Midbrain (tissue), 1 donor: ENCODE data around the gene TMEM204.

ENCODE experiments used
- DNase-seq: peaks from one replicate; lab custom pipeline; 2025; lab: John Stamatoyannopoulos, UW

The TMEM204 gene

DNA sequence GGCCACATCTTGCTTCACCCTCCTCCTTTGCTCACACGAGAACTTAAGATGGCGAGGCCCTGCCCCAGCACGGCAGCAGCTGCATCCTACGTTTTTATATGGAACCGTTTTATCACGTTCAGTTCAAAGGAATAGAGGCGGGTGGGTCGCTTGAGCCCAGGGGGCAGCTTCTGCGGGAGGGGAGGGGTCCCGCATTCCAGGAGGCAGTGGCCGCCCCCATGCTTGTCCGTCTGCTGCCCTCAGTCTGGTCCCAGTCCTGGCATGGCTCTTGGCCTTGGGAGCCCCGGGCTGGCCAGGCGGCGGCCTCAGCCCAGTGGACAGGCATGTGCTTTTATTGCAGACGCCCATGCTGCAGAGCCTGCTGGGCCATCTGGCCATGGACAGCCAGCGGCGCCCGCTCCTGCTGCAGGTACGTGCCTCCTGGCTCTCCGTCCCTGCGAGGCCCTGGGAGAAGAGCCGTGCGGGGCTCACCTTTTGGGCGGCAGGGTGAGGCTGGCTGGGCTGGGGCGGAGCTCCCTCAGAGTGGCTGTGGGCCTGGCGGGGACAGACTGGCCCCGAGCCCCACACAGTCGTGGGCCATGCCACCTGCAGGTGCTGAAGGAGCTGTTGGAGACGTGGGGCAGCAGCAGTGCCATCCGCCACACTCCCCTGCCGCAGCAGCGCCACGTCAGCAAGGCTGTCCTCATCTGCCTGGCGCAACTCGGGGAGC, 33.6 kb upstream of the TMEM204 start:
- DNase-seq = no peak

DNA sequence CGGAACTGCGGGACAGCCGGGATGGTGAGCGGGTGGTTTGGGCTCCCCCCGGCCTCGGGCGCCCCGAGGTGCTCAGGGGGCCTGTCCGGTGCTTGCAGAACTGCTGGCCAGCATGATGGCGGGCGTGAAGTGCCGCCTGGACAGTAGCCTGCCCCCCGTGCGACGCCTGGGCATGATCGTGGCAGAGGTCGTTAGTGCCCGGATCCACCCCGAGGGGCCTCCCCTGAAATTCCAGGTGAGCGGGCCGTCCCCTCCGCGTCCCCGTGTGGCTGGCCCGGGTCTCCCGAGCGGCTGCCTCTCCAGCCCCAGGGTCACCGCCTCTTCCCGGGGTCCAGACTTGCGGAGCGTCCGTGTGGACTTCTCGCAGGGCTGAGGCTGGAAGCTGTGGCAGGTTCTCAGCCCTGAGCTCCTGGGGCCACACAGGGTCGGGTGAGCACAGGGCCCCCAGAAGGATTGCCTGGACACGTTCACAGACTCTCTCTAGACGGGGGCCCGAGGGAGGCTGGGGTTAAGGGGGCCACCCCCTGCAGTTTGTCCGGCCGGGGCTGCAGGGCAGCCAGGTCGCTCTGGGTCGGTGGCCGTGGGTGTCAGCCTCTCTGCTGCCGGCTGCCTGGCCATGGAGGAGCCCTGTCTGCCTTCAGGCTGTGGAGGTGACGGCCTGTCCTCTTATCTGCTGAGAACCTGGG, 32.9 kb upstream of the TMEM204 start:
- no peak for DNase-seq

DNA sequence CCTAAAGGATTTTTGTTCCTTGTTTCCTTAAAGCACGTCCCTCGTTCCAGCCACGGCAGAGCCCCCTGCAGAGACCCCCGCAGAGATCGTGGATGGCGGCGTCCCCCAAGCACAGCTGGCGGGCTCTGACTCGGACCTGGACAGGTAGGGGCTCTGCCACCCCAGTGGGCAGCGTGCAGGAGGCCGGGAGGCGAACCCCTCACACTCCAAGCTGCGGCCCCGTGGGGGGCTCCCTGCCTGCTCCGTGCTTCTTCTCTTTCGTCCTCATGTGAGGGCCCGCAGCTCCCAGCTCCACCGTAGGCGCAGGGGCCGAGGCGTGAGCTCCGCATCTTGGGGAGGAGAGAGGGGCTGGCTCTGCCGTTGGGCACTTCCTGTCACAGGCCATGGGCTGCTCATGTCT, 31.8 kb upstream of the TMEM204 start:
- DNase-seq = no peak

DNA sequence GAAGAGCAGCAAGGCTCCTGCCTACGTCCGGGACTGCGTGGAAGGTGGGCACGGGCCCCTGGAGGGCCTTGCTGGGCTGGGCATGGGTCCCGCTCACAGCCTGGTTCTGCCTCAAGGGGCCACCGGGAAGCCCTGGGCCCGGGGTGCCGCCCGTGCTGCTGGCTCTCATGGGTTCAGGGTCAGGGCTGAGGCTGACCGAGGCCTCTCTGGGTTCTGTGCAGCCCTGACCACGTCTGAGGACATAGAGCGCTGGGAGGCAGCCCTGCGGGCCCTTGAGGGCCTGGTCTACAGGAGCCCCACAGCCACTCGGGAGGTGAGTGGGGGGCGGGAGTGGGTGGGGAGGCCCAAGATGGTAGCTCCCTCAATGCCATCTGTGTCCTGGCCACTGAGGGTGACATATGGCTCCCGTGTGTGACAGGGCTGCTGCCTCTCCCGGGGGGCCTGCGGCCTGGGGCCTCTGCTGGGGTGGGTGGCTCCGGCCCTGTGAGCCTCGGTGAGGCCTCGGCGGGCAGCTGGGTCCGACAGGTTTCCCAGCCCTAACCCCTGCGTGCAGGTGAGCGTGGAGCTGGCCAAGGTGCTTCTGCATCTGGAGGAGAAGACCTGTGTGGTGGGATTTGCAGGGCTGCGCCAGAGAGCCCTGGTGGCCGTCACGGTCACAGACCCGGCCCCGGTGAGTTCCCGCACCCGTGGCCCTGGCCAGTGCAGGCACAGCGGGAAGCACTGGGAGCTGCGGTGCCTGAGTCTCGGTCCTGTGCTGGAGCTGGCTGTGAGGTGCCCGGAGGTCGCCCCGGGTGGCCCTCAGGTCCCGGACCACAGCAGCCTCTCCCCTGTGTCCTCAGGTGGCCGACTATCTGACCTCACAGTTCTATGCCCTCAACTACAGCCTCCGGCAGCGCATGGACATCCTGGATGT, 31.1 kb upstream of the TMEM204 start:
- no peak for DNase-seq

DNA sequence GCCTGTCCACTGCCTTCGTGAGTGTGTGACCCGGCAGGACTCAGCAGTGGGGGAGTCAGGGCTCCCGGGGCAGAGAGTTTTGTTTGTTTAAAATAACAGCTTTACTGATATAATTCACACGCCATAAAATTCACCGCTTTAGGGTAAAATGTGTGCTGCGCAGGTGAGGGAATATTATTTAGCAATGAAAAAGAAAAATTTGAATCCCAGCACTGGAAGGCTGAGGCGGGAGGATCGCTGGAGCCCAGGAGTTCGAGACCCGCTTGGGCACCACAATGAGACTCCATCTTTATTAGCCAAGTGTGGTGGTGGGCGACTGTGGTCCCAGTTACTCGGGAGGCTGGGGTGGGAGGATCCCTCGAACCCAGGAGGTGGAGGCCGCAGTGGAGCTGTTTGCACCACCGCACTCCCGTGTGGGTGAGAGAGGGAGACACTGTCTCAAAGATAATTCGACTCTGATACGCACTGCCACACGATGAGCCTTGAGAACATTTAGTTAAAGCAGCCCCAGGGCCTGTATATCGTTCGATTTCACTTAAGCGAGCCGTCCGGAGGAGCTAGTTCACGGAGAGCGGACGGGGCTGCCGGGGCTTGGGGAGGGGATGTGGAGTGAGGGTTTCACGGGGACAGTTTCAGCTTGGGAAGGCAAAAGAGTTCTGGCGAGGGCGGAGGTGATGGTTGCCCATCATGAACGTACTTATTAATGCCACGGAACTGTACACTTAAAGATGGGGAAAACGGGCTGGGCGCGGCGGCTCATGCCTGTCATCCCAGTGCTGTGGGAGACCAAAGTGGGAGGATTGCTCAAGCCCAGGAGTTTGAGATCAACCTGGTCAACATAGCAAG, 30.1 kb upstream of the TMEM204 start:
- no peak for DNase-seq

DNA sequence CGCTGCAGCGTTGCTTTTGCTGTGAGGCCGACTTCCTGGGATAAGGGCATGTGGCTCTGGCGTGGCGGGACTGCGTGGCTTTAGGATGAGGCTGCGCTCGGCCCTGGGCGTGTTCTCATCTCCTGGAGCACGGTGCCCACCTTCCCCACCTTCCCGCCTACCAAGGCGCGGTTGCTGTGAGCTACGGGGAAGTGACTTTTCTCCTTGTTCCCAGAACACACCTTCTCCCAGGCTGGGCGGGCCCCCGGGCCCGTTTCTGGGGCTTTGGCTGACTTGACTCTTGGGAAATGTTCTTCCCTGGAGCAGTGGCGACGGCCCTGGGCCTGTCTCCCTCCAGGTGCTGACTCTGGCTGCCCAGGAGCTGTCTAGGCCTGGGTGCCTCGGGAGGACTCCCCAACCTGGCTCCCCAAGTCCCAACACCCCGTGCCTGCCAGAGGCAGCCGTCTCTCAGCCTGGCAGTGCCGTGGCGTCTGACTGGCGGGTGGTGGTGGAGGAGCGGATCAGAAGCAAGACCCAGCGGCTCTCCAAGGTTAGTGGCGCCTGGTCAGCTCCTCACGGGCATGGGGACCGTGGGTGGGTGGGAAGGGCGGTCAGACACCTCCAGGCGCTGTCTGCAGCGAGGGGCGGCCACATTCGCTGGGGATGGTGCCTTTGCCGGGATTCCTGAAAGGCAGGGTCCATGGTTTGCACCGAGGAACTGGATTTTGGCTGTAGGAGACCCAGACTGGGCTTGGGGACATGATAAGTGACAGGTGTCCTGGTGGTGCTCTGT, 28.2 kb upstream of the TMEM204 start:
- DNase-seq = no peak

DNA sequence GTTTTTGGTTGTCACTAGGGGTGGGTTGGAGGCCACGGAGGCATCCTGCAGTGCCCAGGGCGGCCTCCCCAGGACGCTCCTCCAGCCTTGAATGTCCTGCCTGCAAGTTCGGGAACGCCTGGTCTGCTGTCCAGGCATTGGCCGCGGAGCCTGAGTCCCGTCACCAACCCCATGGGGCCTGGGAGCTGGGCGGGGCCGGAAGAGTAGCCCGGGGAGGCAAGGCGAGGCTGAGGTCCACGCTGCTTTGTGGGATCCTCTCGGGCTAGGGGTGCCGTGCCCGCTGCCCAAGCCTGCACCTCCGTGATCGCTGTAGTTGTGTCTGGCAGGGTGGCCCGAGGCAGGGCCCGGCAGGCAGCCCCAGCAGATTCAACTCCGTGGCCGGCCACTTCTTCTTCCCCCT, 27.6 kb upstream of the TMEM204 start:
- no peak for DNase-seq

DNA sequence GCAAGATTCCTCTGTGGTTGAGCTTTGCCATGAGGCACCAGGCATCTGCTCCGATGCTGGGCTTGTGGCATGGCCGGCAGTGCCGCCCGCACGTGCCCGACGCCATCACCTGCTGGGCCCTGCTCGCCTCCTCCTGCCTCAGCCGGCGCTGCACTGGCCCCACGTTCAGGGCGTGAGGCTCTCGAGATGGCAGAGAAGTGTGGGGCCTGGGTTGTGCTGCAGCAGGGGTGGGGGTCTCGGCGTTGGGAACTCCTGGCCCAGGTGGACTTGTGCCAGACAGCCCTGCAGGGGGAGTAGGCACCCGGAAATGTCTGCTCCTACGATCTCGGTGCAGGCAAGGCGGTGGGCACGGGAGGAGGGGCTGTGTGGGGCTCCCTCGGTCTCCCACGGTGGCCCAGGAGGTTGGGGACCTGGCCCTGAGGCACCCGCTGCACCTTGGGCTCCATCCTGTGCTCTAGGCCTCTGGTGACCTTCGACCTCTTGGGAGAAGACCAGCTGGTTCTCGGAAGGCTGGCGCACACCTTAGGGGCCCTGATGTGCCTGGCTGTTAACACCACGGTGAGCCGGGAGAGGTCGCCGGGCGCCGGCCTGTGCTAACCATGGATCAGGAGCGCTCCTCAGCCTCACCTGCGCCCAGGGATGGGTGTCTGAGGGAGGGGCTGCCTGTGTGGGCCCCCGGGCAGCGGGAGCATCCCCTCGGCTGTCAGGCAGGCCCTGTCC, 26.8 kb upstream of the TMEM204 start:
- DNase-seq = no peak

DNA sequence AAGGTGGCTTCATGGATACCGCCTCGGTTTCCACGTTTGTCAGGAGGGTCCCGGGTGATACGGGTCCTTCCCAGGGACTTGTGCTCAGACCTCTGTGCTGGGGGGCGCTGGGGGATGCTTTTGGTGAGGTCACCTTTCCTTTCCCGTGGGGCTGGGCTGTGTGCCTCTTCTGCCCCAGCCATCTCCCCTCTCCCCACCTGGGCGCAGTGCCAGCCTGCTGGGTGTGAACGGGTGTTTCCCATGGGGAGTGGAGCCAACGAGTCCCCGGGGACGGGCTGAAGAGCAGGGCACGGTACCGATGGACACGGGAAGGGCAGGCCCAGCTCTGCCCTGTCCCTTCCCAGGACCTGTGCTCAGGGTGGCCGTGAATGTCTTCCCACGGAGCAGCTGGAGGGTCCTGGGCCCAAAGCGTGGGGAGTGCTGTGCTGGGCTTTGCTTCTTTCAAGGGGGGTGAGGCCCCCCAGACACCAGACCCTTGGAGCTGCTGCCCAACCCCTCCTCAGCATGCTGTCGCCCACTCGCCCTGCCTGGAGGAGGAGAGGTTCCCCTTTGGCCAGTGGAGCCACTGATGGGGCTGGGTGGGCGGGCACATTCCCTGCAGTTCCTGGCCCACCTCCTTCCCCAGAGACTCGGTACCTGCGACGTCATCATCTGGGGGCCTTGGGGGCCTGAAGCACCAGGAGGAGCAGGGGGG, 24.8 kb upstream of the TMEM204 start:
- no peak for DNase-seq

DNA sequence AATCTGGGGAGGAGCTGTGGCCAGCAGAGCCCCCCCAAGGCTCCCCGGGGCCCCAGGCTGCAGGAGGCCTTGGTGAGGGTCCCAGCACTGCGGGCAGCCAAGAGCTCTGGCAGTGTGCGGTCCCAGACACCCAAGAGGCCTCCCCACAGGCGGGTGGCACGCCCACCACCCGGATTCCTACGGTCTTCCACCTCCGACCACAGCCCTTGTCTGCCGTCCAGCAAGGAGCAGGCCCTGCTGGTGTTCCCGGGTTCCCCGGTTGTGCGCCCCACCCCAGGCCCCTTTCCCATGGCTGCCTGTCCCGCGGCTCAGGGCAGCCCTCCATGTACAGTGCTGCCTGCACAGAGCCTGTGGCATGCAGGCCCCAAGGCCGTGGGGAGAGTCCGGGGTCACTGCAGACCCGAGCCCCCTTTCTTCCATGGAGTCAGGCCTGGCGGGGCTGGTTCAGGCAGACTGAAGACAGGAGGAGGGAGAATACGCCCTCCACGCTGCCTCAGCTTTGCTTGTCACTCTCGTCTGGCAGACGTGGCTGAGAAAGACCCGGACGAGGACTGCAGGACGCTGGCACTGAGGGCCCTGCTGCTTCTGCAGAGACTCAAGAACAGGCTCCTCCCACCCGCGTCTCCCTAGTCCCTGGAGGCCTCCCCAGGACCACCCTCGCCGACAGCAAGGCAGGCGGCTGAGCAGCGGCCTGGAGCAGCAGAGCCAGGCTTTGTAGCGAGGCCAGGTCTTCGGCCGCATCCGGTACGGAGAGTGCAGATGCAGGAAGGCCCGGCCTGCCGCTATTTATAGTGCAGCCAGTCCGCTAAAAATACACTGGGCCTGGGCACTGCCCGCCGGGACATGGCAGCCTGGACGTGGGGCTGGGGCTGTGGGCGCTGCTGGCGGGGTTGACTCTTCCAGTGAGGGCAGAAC, 23.9 kb upstream of the TMEM204 start:
- no peak for DNase-seq

DNA sequence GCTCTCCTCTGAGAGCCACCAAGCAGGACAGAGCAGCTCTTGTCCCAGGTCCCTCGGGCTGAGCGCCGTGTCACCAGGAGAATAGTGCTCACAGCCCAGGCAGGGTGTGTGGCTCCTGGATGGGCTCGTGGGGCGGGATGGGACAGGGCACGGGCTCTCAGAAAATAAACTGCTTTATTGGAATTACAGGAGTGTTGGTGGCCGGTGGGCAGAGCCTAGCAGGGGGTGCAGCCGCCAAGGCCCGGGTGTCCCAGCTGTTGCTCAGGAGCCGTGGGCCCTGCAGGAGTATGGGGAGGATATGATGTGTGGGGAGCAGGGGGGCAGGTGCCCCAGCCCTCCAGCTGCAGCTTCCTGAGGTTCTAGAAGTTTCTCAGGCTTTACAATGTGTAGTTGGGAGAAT, 23.2 kb upstream of the TMEM204 start:
- DNase-seq = no peak

DNA sequence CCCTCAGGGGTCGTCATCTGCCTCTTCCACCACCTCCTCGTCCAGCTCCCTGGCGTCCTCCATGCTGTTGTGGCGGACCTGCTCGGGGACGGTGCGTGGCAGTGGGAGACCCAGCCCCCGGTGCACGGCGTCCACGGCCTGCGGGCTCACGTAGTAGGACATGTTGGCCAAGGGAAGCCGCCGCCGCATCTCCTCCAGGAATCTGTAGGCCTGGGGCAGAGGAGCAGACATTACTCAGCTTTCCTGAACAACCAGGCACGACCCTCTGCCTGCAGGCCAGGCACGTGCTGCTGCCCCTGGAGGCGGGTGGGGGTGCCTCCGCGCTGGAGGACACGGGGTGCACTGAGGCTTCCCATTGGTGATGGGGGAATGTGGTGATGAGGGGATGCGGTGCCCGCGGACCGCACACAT, 22.5 kb upstream of the TMEM204 start:
- no peak for DNase-seq

DNA sequence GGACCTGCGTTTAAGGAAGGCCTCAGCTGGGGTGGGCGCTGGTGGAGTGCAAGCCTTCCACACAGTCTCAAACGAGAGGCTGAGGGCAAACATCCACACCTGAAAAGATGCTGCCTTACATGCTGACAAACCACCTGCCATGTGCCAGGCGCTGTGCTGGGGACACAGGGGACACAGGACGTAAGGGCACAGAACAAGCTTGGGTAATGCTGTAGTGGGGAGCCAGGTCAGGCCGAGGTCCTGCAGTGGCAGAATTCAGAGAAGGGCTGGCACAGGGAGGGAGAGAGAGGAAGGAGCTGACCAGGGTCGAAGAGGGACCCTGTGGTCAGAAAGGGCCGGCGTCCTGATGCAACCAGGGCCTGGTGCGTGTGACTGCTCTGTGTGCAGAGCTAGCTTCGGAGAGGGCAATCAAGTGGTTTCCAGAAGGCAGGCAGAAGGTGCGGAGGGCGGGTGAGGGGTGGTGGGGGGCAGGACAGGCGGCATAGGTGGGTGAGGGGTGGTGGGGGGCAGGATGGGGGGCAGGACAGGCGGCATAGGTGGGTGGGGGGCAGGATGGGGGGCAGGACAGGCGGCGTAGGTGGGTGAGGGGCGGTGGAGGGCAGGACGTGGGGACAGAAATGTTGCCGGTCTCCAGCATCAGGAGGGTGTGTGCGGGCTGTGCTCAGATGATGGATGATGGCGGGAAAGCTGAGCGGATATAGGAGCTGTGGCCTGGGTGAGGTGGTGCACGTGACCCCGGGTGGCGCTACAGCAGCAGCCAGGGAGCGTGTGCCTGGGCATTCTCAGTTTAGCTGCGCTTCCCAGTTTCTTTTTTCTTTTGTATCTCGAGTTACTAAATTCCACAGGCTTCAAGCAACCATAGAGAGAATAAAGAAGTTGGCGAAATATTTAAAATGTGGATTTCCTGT, 21.6 kb upstream of the TMEM204 start:
- no peak for DNase-seq

DNA sequence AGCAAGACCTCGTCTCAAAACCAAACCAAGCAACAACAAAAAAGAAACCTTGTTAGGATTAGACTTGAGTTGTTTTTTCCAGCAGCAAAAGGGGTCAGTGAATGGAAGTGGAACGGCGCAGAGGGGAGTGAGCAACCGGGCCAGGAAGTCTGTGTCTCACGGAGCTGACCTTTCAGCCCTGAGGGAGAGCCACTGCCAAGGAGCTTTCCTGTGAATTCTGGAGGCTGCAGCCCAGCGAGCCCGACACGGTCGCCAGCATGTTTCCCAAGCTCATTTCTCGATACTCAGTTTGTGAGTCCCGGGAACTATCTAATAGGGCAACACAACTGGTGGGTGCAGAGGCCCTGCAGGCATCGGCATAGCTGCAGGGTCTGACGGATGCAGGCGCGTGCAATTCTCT, 20.7 kb upstream of the TMEM204 start:
- DNase-seq = no peak

DNA sequence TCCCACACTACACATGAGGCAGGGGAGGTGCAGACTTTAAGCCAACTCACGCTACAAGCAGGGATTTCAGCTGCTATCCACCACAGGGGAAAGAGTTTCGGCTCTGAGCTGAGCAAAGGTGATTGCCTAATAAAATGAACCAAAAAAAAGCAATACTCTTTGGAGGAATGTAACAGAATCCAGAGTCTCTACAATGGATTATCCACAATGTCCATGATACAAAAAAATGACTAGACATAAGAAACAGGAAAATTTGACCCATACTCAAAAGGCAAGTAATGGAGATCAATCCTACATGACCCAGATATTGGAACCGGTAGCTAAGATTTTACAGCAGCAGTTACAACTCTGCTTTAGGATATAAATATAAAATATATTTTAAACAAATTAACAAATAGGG, 19.0 kb upstream of the TMEM204 start:
- no peak for DNase-seq

DNA sequence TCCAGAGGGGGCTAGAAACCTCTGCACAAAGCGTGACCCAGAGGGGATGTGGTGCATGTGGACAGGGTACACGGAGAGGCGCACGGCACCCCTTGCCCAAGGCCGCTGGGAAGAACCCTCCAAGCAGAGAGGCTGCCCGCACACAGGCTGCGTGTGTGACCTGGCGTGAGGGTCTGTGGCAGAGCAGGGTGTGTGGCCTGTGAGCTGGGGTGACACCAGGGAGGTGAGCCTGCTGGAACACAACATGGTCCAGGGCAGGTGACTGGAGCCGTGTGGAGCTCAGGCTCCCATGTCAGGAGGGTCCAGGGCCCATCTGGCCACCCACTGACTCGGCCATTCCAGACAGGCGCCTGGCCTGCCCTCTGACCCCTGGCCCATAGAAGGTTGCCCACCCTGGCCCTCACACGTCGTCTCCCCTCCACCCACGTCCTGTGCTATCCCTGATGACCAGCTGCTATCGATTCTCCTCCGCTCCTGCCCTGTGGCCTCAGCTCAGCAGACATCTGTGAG, 14.8 kb upstream of the TMEM204 start:
- DNase-seq = no peak

DNA sequence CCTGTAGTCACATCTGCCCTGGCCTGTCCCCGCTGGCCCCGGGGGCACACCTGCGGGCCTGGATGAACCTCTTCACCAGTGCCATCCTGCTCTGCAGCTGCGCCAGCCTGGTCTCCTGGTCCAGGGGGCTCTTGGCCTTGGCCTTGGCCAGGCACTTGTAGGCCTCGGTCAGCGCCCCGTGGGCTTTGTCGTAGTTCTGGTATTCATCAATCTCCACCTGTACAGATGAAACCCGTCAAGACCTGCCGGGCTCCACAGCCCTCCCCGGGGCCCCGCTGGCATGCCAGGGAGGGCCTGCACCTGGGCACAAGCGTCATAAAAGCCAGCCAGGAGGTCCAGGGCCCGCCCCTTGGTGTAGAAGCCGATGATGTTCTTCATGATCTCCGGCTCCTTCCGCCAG, 13.6 kb upstream of the TMEM204 start:
- no peak for DNase-seq
